BLaER1 treated with 17β-estradiol and CSF1 and Interleukin-3, amounts not matched to agents 10 nM and 100 nM (cell line): ENCODE measurements around the gene PTPRD.

Experiments used
- H3K27ac ChIP-seq, 11 experiments: shearing (Covaris generic); formaldehyde crosslinking; 2 replicates each; pipeline ENCODE4 v1.8.1; 2022
- H3K27me3 ChIP-seq, 11 experiments: shearing (Covaris generic); formaldehyde crosslinking; 2 replicates each; pipeline ENCODE4 v1.8.1; 2022
- H3K36me3 ChIP-seq, 11 experiments: shearing (Covaris generic); formaldehyde crosslinking; 2 replicates each; pipeline ENCODE4 v1.8.1; 2022
- H3K4me1 ChIP-seq, 10 experiments: shearing (Covaris generic); formaldehyde crosslinking; 2 replicates each; pipeline ENCODE4 v1.8.1; 2022
- H3K4me2 ChIP-seq, 11 experiments: shearing (Covaris generic); formaldehyde crosslinking; 2 replicates each; pipeline ENCODE4 v1.8.1; 2022
- H3K4me3 ChIP-seq, 10 experiments: shearing (Covaris generic); formaldehyde crosslinking; 2 replicates each; pipeline ENCODE4 v1.8.1; 2022
- H3K9ac ChIP-seq, 11 experiments: shearing (Covaris generic); formaldehyde crosslinking; 2 replicates each; pipeline ENCODE4 v1.8.1; 2022
- H3K9me3 ChIP-seq, 11 experiments: shearing (Covaris generic); formaldehyde crosslinking; replicated peaks in 1 of 11; 2 replicates each; pipeline ENCODE4 v1.8.1; 2022
- H4K20me1 ChIP-seq, 11 experiments: shearing (Covaris generic); formaldehyde crosslinking; 2 replicates each; pipeline ENCODE4 v1.8.1; 2022
- Cebpa-rat ChIP-seq, 11 experiments: shearing (Covaris generic); IDR thresholded peaks; 2 replicates each; pipeline ENCODE4 v1.8.1; 2022

PTPRD gene

DNA sequence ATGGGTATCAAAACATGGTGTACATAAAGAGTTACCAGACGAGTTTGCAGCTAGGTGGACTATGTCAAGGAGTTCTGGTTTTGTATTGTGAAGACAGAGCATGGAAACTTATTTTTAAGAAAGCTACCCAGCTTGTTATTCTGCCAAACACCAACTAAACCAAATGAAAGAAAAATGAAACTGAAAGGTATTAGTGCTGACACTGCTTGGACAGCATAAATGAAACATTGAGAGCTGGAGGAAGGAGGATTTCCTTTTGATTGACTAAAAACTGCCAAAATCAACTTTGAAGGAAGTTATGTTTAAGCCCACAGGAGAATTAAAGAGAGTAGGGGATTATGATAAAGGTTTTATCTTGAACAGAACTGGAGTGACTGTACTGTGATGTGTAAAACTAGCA is 766.2 kb downstream of the PTPRD start:
- no peak for TF ChIP-seq Cebpa-rat (IDR thresholded peaks at IDR 0.05)
- H3K9ac ChIP-seq: no peak overlapping the region; a peak in 1 of 22 replicates

GRCh38 chr9:9820436-9820835 is 792.4 kb downstream of the PTPRD start:
- no peaks in the 10 kb centered on the region for H3K36me3 ChIP-seq
- peaks cover 0 to 12% (median 0%) of the 10 kb centered on the region in 11 experiments; a peak in 1 of 22 replicates for H3K9me3 ChIP-seq
- H4K20me1 ChIP-seq: no peaks in the 10 kb centered on the region
- no peak overlapping the region for H3K4me2 ChIP-seq
- no peak overlapping the region for H3K4me3 ChIP-seq
- no peaks in the 10 kb centered on the region for H3K4me1 ChIP-seq
- H3K9ac ChIP-seq: no peak overlapping the region
- TF ChIP-seq Cebpa-rat (IDR thresholded peaks at IDR 0.05): no peak
- no peaks in the 10 kb centered on the region for H3K27me3 ChIP-seq
- H3K27ac ChIP-seq: no peak overlapping the region

More for the DNA sequence above, 766.2 kb downstream of the PTPRD start:
- no peaks in the 10 kb centered on the region for H3K9me3 ChIP-seq
- H4K20me1 ChIP-seq: no peaks in the 10 kb centered on the region
- peaks cover 4 to 21% (median 9%) of the 10 kb centered on the region in 10 experiments; a peak in 15 of 20 replicates for H3K4me1 ChIP-seq
- H3K4me3 ChIP-seq: no peak overlapping the region
- no peaks in the 10 kb centered on the region for H3K27me3 ChIP-seq
- no peaks in the 10 kb centered on the region for H3K36me3 ChIP-seq
- H3K27ac ChIP-seq: peak overlapping the region in 3 of 11 experiments; percentile 3 to 34 (median 14); a peak in 3 of 22 replicates
- H3K4me2 ChIP-seq: peak overlapping the region; percentile 13 to 64 (median 45); a peak in 18 of 22 replicates

- no peaks in the 10 kb centered on the region for H3K4me1 ChIP-seq
- no peak overlapping the region for H3K4me2 ChIP-seq
- no peaks in the 10 kb centered on the region for H3K36me3 ChIP-seq
- H3K27me3 ChIP-seq: no peaks in the 10 kb centered on the region
- TF ChIP-seq Cebpa-rat (IDR thresholded peaks at IDR 0.05): no peak
- H3K27ac ChIP-seq: no peak overlapping the region
- H3K9me3 ChIP-seq: peaks cover 0 to 12% (median 0%) of the 10 kb centered on the region in 11 experiments; a peak in 1 of 22 replicates
- H4K20me1 ChIP-seq: no peaks in the 10 kb centered on the region
- no peak overlapping the region for H3K9ac ChIP-seq
- H3K4me3 ChIP-seq: no peak overlapping the region
Observed at GRCh38 chr9:9819886-9820285, 792.9 kb downstream of the PTPRD start.

DNA sequence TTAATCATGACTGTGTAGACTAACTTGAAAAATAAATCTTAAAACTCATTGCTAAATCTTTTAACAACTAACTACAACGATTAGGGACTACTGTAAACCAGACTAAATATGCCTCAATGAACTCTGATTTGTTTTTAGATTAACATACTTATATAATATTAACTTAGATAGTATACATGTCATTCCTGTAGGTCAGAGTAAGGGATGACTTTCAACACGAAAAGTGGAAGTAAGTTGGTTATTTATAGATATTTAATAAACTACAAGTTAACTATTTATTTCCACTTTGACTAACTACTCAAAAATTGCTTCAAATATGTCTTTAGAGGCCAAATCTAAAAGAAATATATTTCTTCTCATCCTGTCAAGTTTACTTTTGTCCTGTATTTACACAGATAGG is 795.6 kb downstream of the PTPRD start:
- TF ChIP-seq Cebpa-rat (IDR thresholded peaks at IDR 0.05): no peak
- H3K27ac ChIP-seq: no peak overlapping the region
- H3K4me1 ChIP-seq: no peaks in the 10 kb centered on the region
- no peak overlapping the region for H3K4me3 ChIP-seq
- H3K4me2 ChIP-seq: no peak overlapping the region
- no peak overlapping the region for H3K9ac ChIP-seq
- H3K9me3 ChIP-seq: peaks cover 0 to 12% (median 0%) of the 10 kb centered on the region in 11 experiments; a peak in 1 of 22 replicates
- no peaks in the 10 kb centered on the region for H3K27me3 ChIP-seq
- no peaks in the 10 kb centered on the region for H3K36me3 ChIP-seq
- no peaks in the 10 kb centered on the region for H4K20me1 ChIP-seq

GRCh38 chr9:9804109-9804508 is 808.7 kb downstream of the PTPRD start:
- Histone ChIP-seq H3K4me3 (no peak overlapping the region), H3K4me1 (no peaks in the 10 kb centered on the region), H3K27me3 (no peaks in the 10 kb centered on the region), H3K4me2 (no peak overlapping the region), H3K36me3 (no peaks in the 10 kb centered on the region), H3K27ac (no peak overlapping the region), H3K9ac (no peak overlapping the region), H4K20me1 (no peaks in the 10 kb centered on the region), H3K9me3 (no peaks in the 10 kb centered on the region)
- no peak for TF ChIP-seq Cebpa-rat (IDR thresholded peaks at IDR 0.05)

- Histone ChIP-seq H4K20me1 (no peaks in the 10 kb centered on the region), H3K27ac (no peak overlapping the region)
- no peak for TF ChIP-seq Cebpa-rat (IDR thresholded peaks at IDR 0.05)
Observed at GRCh38 chr9:9799287-9799686, 813.5 kb downstream of the PTPRD start.

GRCh38 chr9:9792144-9792857 is 820.5 kb downstream of the PTPRD start:
- no peak overlapping the region for H3K27ac ChIP-seq
- H3K4me1 ChIP-seq: no peaks in the 10 kb centered on the region; a peak in 1 of 20 replicates
- H3K9me3 ChIP-seq: no peaks in the 10 kb centered on the region
- H3K4me3 ChIP-seq: no peak overlapping the region
- no peaks in the 10 kb centered on the region for H4K20me1 ChIP-seq
- H3K9ac ChIP-seq: no peak overlapping the region
- no peaks in the 10 kb centered on the region for H3K36me3 ChIP-seq
- no peak overlapping the region for H3K4me2 ChIP-seq
- no peaks in the 10 kb centered on the region for H3K27me3 ChIP-seq
- TF ChIP-seq Cebpa-rat (IDR thresholded peaks at IDR 0.05): no peak

More at GRCh38 chr9:9799287-9799686, 813.5 kb downstream of the PTPRD start:
- Histone ChIP-seq H3K9me3 (no peaks in the 10 kb centered on the region), H3K4me3 (no peak overlapping the region), H3K36me3 (no peaks in the 10 kb centered on the region), H3K9ac (no peak overlapping the region), H3K4me2 (no peak overlapping the region), H3K4me1 (no peaks in the 10 kb centered on the region), H3K27me3 (no peaks in the 10 kb centered on the region)

DNA sequence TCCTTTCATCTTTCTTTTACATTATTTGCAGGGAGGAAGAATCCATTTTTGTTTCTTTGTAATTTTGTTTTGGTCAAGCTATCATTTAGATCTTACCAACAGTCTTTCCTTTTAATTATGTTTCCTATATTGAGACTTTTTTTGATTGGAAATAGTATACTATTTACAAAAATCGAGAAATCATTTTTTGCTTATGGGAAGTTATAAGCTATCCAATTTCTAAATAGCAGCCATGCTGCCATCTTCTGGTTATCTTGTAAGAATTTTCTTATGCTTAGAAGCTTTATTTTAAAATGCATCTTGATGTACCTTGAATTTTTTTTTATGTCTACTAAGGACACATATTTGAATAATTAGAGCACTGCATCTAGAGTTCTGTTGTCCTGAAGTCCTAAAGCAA is 821.2 kb downstream of the PTPRD start:
- no peaks in the 10 kb centered on the region for H3K36me3 ChIP-seq
- no peak overlapping the region for H3K9ac ChIP-seq
- H3K27ac ChIP-seq: no peak overlapping the region
- H4K20me1 ChIP-seq: no peaks in the 10 kb centered on the region
- no peak overlapping the region for H3K4me2 ChIP-seq
- TF ChIP-seq Cebpa-rat (IDR thresholded peaks at IDR 0.05): no peak
- no peak overlapping the region for H3K4me3 ChIP-seq
- no peaks in the 10 kb centered on the region; a peak in 1 of 20 replicates for H3K4me1 ChIP-seq
- H3K27me3 ChIP-seq: no peaks in the 10 kb centered on the region
- H3K9me3 ChIP-seq: no peaks in the 10 kb centered on the region

DNA sequence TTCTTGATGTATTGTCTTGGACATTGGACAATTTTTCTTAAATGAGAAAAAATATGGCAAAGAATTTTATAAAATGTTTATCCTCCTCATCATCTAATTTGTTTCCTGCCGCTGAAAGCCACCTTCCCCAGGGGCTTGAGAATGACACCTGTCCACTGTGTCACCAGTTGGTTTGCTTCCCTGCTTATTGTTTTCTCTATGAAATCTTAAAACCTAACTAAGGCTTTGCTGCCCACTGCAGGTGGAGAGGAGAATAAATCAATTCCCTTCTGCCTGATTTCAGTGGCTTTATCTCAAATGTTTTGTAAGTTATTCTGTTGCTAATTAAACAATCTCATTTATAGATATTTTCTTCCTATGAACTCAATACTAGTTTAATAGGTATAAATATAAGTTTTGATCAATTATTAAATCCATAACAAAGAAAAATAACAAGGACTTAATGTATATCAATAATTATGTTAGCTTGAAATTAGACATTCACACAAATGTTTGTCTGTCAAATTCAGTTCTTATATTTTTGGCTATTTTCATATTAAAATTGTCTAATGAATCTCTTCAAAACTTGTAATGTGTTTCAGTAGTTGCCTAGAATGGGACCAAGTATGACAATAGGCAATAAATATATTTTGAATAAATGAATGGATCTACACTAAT is 822.5 kb downstream of the PTPRD start:
- Histone ChIP-seq H4K20me1 (no peaks in the 10 kb centered on the region), H3K4me3 (no peak overlapping the region), H3K4me2 (no peak overlapping the region), H3K9ac (no peak overlapping the region), H3K4me1 (no peaks in the 10 kb centered on the region; a peak in 1 of 20 replicates), H3K27me3 (no peaks in the 10 kb centered on the region), H3K27ac (no peak overlapping the region), H3K36me3 (no peaks in the 10 kb centered on the region), H3K9me3 (no peaks in the 10 kb centered on the region)
- TF ChIP-seq Cebpa-rat (IDR thresholded peaks at IDR 0.05): no peak

GRCh38 chr9:9783711-9784110 is 829.1 kb downstream of the PTPRD start:
- H3K36me3 ChIP-seq: no peaks in the 10 kb centered on the region
- no peaks in the 10 kb centered on the region for H3K9me3 ChIP-seq
- no peak overlapping the region for H3K9ac ChIP-seq
- no peaks in the 10 kb centered on the region for H4K20me1 ChIP-seq
- no peaks in the 10 kb centered on the region for H3K27me3 ChIP-seq
- H3K27ac ChIP-seq: no peak overlapping the region
- H3K4me2 ChIP-seq: no peak overlapping the region
- no peak overlapping the region for H3K4me3 ChIP-seq
- no peaks in the 10 kb centered on the region for H3K4me1 ChIP-seq
- no peak for TF ChIP-seq Cebpa-rat (IDR thresholded peaks at IDR 0.05)
